Esophagus muscularis mucosa (tissue), 4 donors: Measurements from ENCODE around the gene DMD. TPM values are rescaled to one million over a fixed set of nuclear protein-coding genes. Genes with fewer than 3 reads are reported as not detected.
A peak's percentile ranks its signal among the peaks of the same experiment; 100 is the strongest.

ENCODE experiments used
- DNase-seq: peaks from one replicate; pipeline ENCODE4 v3.0.0-alpha.2; 2017; ENCODE audit errors: extremely low spot score
- H3K27ac ChIP-seq, 4 donors: fragments of 200-600 bp; sonication (generic); replicated peaks in 1 of 4; 1 replicate in 3 of 4; 2 replicates in 1 of 4; pipeline ENCODE4 v1.5.1; 2016 to 2019; ENCODE audit warnings: mild to moderate bottlenecking in 1 of 4
- H3K27me3 ChIP-seq, 4 donors: fragments of 200-600 bp; sonication (generic); one replicate each; pipeline versions ENCODE4 v1.5.1 to v1.6.0; 2016 to 2019
- H3K36me3 ChIP-seq, 4 donors: fragments of 200-600 bp; sonication (generic); one replicate each; pipeline ENCODE4 v1.5.1; 2016 to 2019
- H3K4me1 ChIP-seq, 4 donors: fragments of 200-600 bp; sonication (generic); one replicate each; pipeline ENCODE4 v1.5.1; 2016 to 2019
- H3K4me3 ChIP-seq, 4 donors: fragments of 200-600 bp; sonication (generic); 1 replicate in 2 of 4; 2 replicates in 2 of 4; pipeline ENCODE4 v1.5.1; 2016 to 2019; ENCODE audit warnings: mild to moderate bottlenecking in 4 of 4, moderate library complexity in 1 of 4
- H3K9me3 ChIP-seq, 4 donors: fragments of 200-600 bp; sonication (generic); 1 replicate in 3 of 4; 2 replicates in 1 of 4; pipeline ENCODE4 v1.5.1; 2016 to 2019
- CTCF ChIP-seq, 3 experiments: fragments of 200-600 bp in 2 of 3; fragments of 450-650 bp in 1 of 3; sonication (generic) in 2 of 3; IDR thresholded peaks; one replicate each; pipeline ENCODE4 v1.5.1; 2017 to 2019; ENCODE audit warnings: antibody characterized with exemption in 3 of 3, mild to moderate bottlenecking in 2 of 3, moderate library complexity in 1 of 3
- EP300 ChIP-seq: sonication (generic); formaldehyde crosslinking; IDR thresholded peaks from one replicate; pipeline ENCODE4 v1.6.1; 2017; ENCODE audit warnings: antibody characterized with exemption
- POLR2A ChIP-seq: fragments of 450-650 bp; IDR thresholded peaks from one replicate; pipeline ENCODE4 v1.6.1; 2017; ENCODE audit warnings: antibody characterized with exemption, moderate library complexity, mild to moderate bottlenecking, low read depth
- POLR2AphosphoS5 ChIP-seq, 2 donors: sonication (generic); formaldehyde crosslinking; IDR thresholded peaks; one replicate each; pipeline ENCODE4 v1.6.1; 2017; ENCODE audit warnings: antibody characterized with exemption in 2 of 2
- WGBS: methylation state at CpG from one replicate; pipeline ENCODE4 v1.1.5; 2018; 5-methylcytosine and 5-hydroxymethylcytosine counted together
- intact Hi-C: fragments of 100-400 bp; cut with DNase I; formaldehyde crosslinking; loops from one replicate; pipeline ENCODE4 v1.15.1; 2023
- total RNA-seq, 4 donors: library from RNA; depleted of rRNA; stranded (reverse); fragments of >200 nt; gene quantifications; one replicate each; pipeline versions ENCODE4 v1.1.0 to v1.2.1, GENCODE V29; 2016

Gene DMD
- total RNA-seq, 4 donors from 2014 or later: 127 to 210 (median 188) TPM

GRCh38 chrX:31506928-31507327 is 1704.4 kb downstream of the DMD start:
- no peaks in the 10 kb centered on the region for H3K27me3 ChIP-seq
- intact Hi-C loops: no loop called here
- DNase-seq: no peak
- no peak overlapping the region for H3K27ac ChIP-seq
- TF ChIP-seq POLR2A: no peak
- no peak for TF ChIP-seq POLR2AphosphoS5 (IDR thresholded peaks at IDR 0.05)
- H3K4me3 ChIP-seq: peak overlapping the region in 2 of 4 donors; percentile 1 to 8
- H3K9me3 ChIP-seq: no peaks in the 10 kb centered on the region
- 69% methylated on average over 3 of the region's 3 CpGs for WGBS
- H3K36me3 ChIP-seq: no peaks in the 10 kb centered on the region
- peaks cover 0 to 8% (median 3%) of the 10 kb centered on the region in 4 donors for H3K4me1 ChIP-seq

DNA sequence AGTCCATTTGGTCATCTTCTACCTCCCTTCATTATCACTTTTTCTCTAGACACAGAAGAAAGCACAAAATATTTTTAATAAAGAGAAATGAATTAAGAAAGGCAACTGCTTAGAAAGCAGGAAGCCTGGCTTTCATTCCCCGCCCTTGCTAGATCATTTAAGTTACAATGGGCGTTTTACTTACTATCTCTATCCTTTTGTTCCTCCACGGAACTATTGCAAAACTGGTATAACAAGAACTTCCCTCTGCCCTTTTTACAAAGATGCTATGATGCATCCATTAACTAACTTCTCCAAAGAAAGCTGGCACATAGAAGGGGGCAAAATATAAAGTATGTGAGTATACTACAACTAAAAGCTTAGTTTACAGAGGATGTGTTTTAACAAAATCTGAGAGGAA is 1705.0 kb downstream of the DMD start:
- WGBS: 72% methylated on average over 3 of the region's 3 CpGs
- TF ChIP-seq CTCF (IDR thresholded peaks at IDR 0.05): no peak
- no peak for TF ChIP-seq EP300
- no peak for TF ChIP-seq POLR2A
- no peak for TF ChIP-seq POLR2AphosphoS5 (IDR thresholded peaks at IDR 0.05)
- H3K27me3 ChIP-seq: no peaks in the 10 kb centered on the region
- H3K36me3 ChIP-seq: no peaks in the 10 kb centered on the region
- intact Hi-C loops: no loop called here
- H3K9me3 ChIP-seq: no peaks in the 10 kb centered on the region
- peaks cover 0 to 8% (median 3%) of the 10 kb centered on the region in 4 donors for H3K4me1 ChIP-seq
- no peak for DNase-seq
- peak overlapping the region in 1 of 4 donors; percentile 3 for H3K4me3 ChIP-seq
- no peak overlapping the region for H3K27ac ChIP-seq

GRCh38 chrX:31500921-31501320 is 1710.4 kb downstream of the DMD start:
- Histone ChIP-seq H3K27ac (no peak overlapping the region), H3K36me3 (no peaks in the 10 kb centered on the region), H3K4me3 (no peak overlapping the region), H3K9me3 (no peaks in the 10 kb centered on the region), H3K4me1 (peaks cover 0 to 11% (median 0%) of the 10 kb centered on the region in 4 donors), H3K27me3 (no peaks in the 10 kb centered on the region)
- 38% methylated on average over 1 of the region's 1 CpG for WGBS
- intact Hi-C loops: no loop called here
- DNase-seq: no peak
- TF ChIP-seq POLR2A: no peak
- no peak for TF ChIP-seq EP300
- no peak for TF ChIP-seq POLR2AphosphoS5 (IDR thresholded peaks at IDR 0.05)
- no peak for TF ChIP-seq CTCF (IDR thresholded peaks at IDR 0.05)

- intact Hi-C loops: no loop called here
Measured at GRCh38 chrX:31499109-31499508, 1712.2 kb downstream of the DMD start.

DNA sequence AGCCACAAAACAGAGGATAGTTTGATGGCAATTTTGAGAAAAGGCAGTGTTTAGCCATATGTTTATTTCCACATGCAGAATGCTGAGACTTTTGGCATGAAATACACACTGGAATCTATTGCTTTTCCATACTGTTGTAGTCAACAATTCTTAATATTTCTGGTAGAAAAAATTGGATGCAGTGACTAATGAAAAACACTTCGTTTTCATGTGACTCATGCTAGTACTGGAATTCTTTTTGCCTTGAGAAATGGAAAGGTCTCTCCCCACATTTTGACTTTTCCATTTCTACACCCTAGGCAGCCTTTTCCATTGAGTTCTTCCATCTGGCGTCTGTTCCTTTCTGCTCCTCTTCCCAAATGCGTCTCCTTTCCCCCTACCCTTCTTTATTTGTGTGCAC is 1714.3 kb downstream of the DMD start:
- intact Hi-C loops: no loop called here
- Histone ChIP-seq H3K36me3 (no peaks in the 10 kb centered on the region), H3K9me3 (no peaks in the 10 kb centered on the region), H3K27ac (no peak overlapping the region), H3K4me1 (peaks cover 0 to 11% (median 0%) of the 10 kb centered on the region in 4 donors), H3K4me3 (no peak overlapping the region), H3K27me3 (no peaks in the 10 kb centered on the region)
- TF ChIP-seq EP300: no peak
- TF ChIP-seq POLR2AphosphoS5 (IDR thresholded peaks at IDR 0.05): no peak
- TF ChIP-seq POLR2A: no peak
- TF ChIP-seq CTCF (IDR thresholded peaks at IDR 0.05): no peak
- WGBS: 53% methylated on average over 3 of the region's 3 CpGs
- no peak for DNase-seq

More at GRCh38 chrX:31499109-31499508, 1712.2 kb downstream of the DMD start:
- no peak for TF ChIP-seq POLR2A
- no peak for TF ChIP-seq EP300
- no peak for TF ChIP-seq POLR2AphosphoS5 (IDR thresholded peaks at IDR 0.05)
- no peak for TF ChIP-seq CTCF (IDR thresholded peaks at IDR 0.05)
- Histone ChIP-seq H3K4me3 (no peak overlapping the region), H3K36me3 (no peaks in the 10 kb centered on the region), H3K27ac (peak overlapping the region in 1 of 4 donors; percentile 11), H3K27me3 (no peaks in the 10 kb centered on the region), H3K9me3 (no peaks in the 10 kb centered on the region), H3K4me1 (peaks cover 0 to 11% (median 0%) of the 10 kb centered on the region in 4 donors)
- no peak for DNase-seq
- 59% methylated on average over 2 of the region's 2 CpGs for WGBS
